ENCODE measurements around the gene DSG4. TPM values are rescaled to one million over a fixed set of nuclear protein-coding genes. Genes with fewer than 3 reads are reported as not detected.

The DSG4 gene
- total RNA-seq, 1 experiment from 2014 or later: not detected

DNA sequence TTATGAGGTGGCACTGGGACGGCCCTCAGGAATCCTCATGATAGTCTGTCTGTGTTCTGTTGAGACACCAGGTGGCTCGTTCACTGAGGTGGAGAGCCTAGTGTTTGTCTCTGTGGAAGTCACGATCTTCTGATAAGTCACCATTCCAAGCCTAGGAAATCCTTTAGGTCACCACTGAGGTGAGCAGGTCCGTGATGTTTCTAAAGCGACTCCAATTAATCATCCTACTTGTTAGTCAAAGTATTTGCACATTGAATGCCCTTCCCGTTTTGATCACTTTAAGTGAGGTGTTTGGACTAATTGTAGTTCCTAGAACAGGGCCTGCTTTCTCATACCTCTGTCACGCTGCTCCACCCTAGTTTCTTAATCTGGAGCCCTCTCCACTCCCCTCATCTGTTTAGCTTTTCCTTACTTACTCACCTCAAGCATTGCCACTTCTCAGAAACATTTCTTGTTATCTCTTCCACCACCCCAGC lies 42.9 kb downstream of the DSG4 start:
- TF ChIP-seq, protein P1, sequence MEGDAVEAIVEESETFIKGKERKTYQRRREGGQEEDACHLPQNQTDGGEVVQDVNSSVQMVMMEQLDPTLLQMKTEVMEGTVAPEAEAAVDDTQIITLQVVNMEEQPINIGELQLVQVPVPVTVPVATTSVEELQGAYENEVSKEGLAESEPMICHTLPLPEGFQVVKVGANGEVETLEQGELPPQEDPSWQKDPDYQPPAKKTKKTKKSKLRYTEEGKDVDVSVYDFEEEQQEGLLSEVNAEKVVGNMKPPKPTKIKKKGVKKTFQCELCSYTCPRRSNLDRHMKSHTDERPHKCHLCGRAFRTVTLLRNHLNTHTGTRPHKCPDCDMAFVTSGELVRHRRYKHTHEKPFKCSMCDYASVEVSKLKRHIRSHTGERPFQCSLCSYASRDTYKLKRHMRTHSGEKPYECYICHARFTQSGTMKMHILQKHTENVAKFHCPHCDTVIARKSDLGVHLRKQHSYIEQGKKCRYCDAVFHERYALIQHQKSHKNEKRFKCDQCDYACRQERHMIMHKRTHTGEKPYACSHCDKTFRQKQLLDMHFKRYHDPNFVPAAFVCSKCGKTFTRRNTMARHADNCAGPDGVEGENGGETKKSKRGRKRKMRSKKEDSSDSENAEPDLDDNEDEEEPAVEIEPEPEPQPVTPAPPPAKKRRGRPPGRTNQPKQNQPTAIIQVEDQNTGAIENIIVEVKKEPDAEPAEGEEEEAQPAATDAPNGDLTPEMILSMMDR (conservative IDR thresholded peaks at IDR 0.05; ENCODE audit: low read depth, low read length): no peak
- TF ChIP-seq EZH2 (IDR thresholded peaks at IDR 0.05; ENCODE audit: borderline replicate concordance, low read depth, low read length, poor library complexity, severe bottlenecking): no peak
- no peaks in the 10 kb centered on the region for H3K27me3 ChIP-seq (replicated peaks; ENCODE audit: insufficient read depth, low read depth, low read length, poor library complexity)
- POLR2A ChIA-PET (ENCODE audit: low non-redundant PET): interaction anchor here (0.6 kb wide), 1 partner anchor 634 kb away, joined by 4 read pairs; no protein-coding TSS in a partner anchor
- BruUV-seq (replicated peaks): no TSS peak
- H3K4me1 ChIP-seq (ENCODE audit: insufficient read depth, low read length, poor library complexity, severe bottlenecking): no peaks in the 10 kb centered on the region
- no peaks in the 10 kb centered on the region for H3K36me3 ChIP-seq (ENCODE audit: insufficient read depth, low read length, poor library complexity, severe bottlenecking)
- no peak for DNase-seq (ENCODE audit: low spot score)
- no peaks in the 10 kb centered on the region for H3K9me3 ChIP-seq (ENCODE audit: low read depth, low read length, poor library complexity, severe bottlenecking)
- intact Hi-C loops (cut with micrococcal nuclease; ENCODE audit: unreplicated experiment): no loop called here
- no peak overlapping the region for H3K27ac ChIP-seq (ENCODE audit: low read depth, low read length, poor library complexity, severe bottlenecking)
- H3K4me3 ChIP-seq (ENCODE audit: low read depth, low read length, poor library complexity, severe bottlenecking): no peak overlapping the region
- CTCF ChIA-PET: no interaction called here

DNA sequence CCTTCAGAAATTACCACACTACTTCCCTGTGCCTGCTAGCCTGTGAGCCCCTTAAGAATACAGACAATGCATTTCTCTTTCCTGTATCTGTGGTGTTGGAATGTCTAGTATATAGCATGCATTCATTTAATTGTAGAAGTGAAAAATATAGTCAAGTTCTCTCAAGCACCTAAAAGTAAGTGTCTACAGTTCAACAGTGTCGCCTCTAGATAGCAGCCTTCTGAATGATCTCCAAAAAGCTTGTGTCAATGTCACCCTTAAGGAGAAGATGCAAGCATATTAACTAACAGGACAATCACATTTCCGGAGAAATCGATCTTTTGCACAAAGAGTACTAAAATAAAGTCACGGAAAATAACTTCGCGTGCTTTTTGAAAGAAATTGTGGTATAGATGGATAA lies 43.5 kb downstream of the DSG4 start:
- TF ChIP-seq EZH2 (IDR thresholded peaks at IDR 0.05; ENCODE audit: borderline replicate concordance, low read depth, low read length, poor library complexity, severe bottlenecking): no peak
- TF ChIP-seq, protein P1 (conservative IDR thresholded peaks at IDR 0.05; ENCODE audit: low read depth, low read length): no peak
- H3K4me1 ChIP-seq (ENCODE audit: insufficient read depth, low read length, poor library complexity, severe bottlenecking): no peaks in the 10 kb centered on the region
- intact Hi-C loops (cut with micrococcal nuclease; ENCODE audit: unreplicated experiment): loop anchor here (10.0 kb wide), 1 partner anchor 305 kb away; no protein-coding TSS in a partner anchor
- POLR2A ChIA-PET (ENCODE audit: low non-redundant PET): no interaction called here
- H3K27me3 ChIP-seq (replicated peaks; ENCODE audit: insufficient read depth, low read depth, low read length, poor library complexity): no peaks in the 10 kb centered on the region
- no TSS peak for BruUV-seq (replicated peaks)
- no peak overlapping the region for H3K27ac ChIP-seq (ENCODE audit: low read depth, low read length, poor library complexity, severe bottlenecking)
- no peaks in the 10 kb centered on the region for H3K36me3 ChIP-seq (ENCODE audit: insufficient read depth, low read length, poor library complexity, severe bottlenecking)
- no peaks in the 10 kb centered on the region for H3K9me3 ChIP-seq (ENCODE audit: low read depth, low read length, poor library complexity, severe bottlenecking)
- no peak overlapping the region for H3K4me3 ChIP-seq (ENCODE audit: low read depth, low read length, poor library complexity, severe bottlenecking)
- CTCF ChIA-PET: no interaction called here
- no peak for DNase-seq (ENCODE audit: low spot score)

DNA sequence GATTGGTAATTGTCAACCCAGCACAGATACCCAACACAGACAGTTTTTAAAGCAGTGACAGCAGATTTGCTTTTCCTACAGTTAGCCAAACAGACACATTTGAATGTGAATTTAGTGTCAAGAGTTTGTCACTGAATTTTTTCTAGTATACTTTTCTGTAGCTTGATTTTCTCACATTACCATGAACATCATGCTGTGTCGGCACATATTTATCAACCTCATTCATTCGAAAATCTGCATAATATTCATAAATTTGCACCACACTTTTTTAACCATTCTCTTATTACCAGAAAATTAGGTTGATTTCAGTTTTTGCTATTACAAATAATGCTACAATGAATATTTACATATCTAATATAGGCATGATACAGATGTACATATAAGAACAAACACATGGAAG lies 43.9 kb downstream of the DSG4 start:
- Histone ChIP-seq H3K9me3 (ENCODE audit: low read depth, low read length, poor library complexity, severe bottlenecking) (no peaks in the 10 kb centered on the region), H3K27ac (ENCODE audit: low read depth, low read length, poor library complexity, severe bottlenecking) (no peak overlapping the region), H3K27me3 (replicated peaks; ENCODE audit: insufficient read depth, low read depth, low read length, poor library complexity) (no peaks in the 10 kb centered on the region), H3K4me3 (ENCODE audit: low read depth, low read length, poor library complexity, severe bottlenecking) (no peak overlapping the region), H3K4me1 (ENCODE audit: insufficient read depth, low read length, poor library complexity, severe bottlenecking) (no peaks in the 10 kb centered on the region), H3K36me3 (ENCODE audit: insufficient read depth, low read length, poor library complexity, severe bottlenecking) (no peaks in the 10 kb centered on the region)
- no peak for DNase-seq (ENCODE audit: low spot score)
- intact Hi-C loops (cut with micrococcal nuclease; ENCODE audit: unreplicated experiment): loop anchor here (10.0 kb wide), 1 partner anchor 304 kb away; no protein-coding TSS in a partner anchor
- ChIA-PET CTCF (no interaction called here), POLR2A (ENCODE audit: low non-redundant PET) (no interaction called here)
- BruUV-seq (replicated peaks): no TSS peak
- no peak for TF ChIP-seq EZH2 (IDR thresholded peaks at IDR 0.05; ENCODE audit: borderline replicate concordance, low read depth, low read length, poor library complexity, severe bottlenecking)
- TF ChIP-seq, protein P1 (conservative IDR thresholded peaks at IDR 0.05; ENCODE audit: low read depth, low read length): no peak

All from A673 (cell line).